H1 (cell line): ENCODE data around the gene ELP4. TPM values are rescaled to one million over a fixed set of nuclear protein-coding genes. Genes with fewer than 3 reads are reported as not detected.

Experiments
- CTCF ChIA-PET: fragments of 300-600 bp; sonication (Branson Sonifier 250); formaldehyde crosslinking; loops from one replicate; lab custom pipeline; 2021; ENCODE audit not compliant: partially characterized antibody; lab: Charles Lee
- POLR2A ChIA-PET: fragments of 300-600 bp; sonication (Branson Sonifier 250); formaldehyde crosslinking; loops from one replicate; lab custom pipeline; 2021; ENCODE audit warnings: inconsistent platforms; ENCODE audit not compliant: partially characterized antibody; lab: Charles Lee
- DNase-seq, 2 experiments: peaks; one replicate each; pipeline versions ENCODE4 v3.0.0 to v3.0.0-alpha.2; 2010 to 2022; ENCODE audit warnings: low spot score in 2 of 2, low read depth in 1 of 2, mixed read lengths in 1 of 2
- FAIRE-seq: peaks from 2 replicates; lab custom pipeline; 2011; peaks lifted over from hg19 to GRCh38; lab: Jason Lieb, UNC
- H2AFZ ChIP-seq: 2 replicates; pipeline ENCODE4 v1.8.1; 2012; ENCODE audit warnings: low read length, inconsistent platforms
- H2AK5ac ChIP-seq: 2 replicates; pipeline ENCODE4 v1.6.1; 2013; ENCODE audit warnings: low read depth, low read length
- H2BK120ac ChIP-seq: replicated peaks from 2 replicates; pipeline ENCODE3; 2013; ENCODE audit warnings: low read depth, low read length, inconsistent platforms
- H2BK12ac ChIP-seq: 2 replicates; pipeline ENCODE4 v1.6.1; 2013; ENCODE audit warnings: low read depth, low read length
- H2BK15ac ChIP-seq: 2 replicates; pipeline ENCODE4 v1.6.1; 2013; ENCODE audit warnings: low read length
- H2BK20ac ChIP-seq: 2 replicates; pipeline ENCODE4 v1.6.1; 2013; ENCODE audit warnings: low read length
- H2BK5ac ChIP-seq: 2 replicates; pipeline ENCODE4 v1.6.1; 2013; ENCODE audit warnings: low read depth, low read length
- H3K14ac ChIP-seq: 2 replicates; pipeline ENCODE4 v1.6.1; 2013; ENCODE audit warnings: inconsistent platforms; ENCODE audit not compliant: insufficient read length
- H3K18ac ChIP-seq: 2 replicates; pipeline ENCODE4 v1.6.1; 2013; ENCODE audit warnings: low read length; ENCODE audit errors: extremely low read depth
- H3K23ac ChIP-seq: 2 replicates; pipeline ENCODE4 v1.6.1; 2013; ENCODE audit warnings: inconsistent platforms; ENCODE audit not compliant: insufficient read length
- H3K23me2 ChIP-seq: 2 replicates; pipeline ENCODE4 v1.6.1; 2013; ENCODE audit warnings: low read depth, low read length
- H3K27ac ChIP-seq: 2 replicates; pipeline ENCODE4 v1.6.1; 2011; ENCODE audit warnings: low read depth, low read length, inconsistent platforms
- H3K27me3 ChIP-seq, 4 experiments: replicated peaks in 1 of 4; 1 replicate in 1 of 4; 2 replicates in 3 of 4; pipeline versions ENCODE4 v1.6.1 to v1.8.1; 2011 to 2013; ENCODE audit warnings: low read length in 3 of 4, mild to moderate bottlenecking in 3 of 4, inconsistent platforms in 2 of 4, mixed read lengths in 2 of 4, moderate library complexity in 1 of 4; ENCODE audit not compliant: control insufficient read depth in 3 of 4, insufficient read depth in 3 of 4; ENCODE audit errors: extremely low read depth in 1 of 4
- H3K36me3 ChIP-seq, 4 experiments: 2 replicates each; pipeline versions ENCODE4 v1.6.1 to v1.8.1; 2011 to 2013; ENCODE audit warnings: mild to moderate bottlenecking in 4 of 4, low read length in 3 of 4, moderate library complexity in 2 of 4, control low read depth in 1 of 4, inconsistent platforms in 1 of 4; ENCODE audit not compliant: insufficient read depth in 4 of 4, control insufficient read depth in 2 of 4
- H3K4ac ChIP-seq: replicated peaks from 2 replicates; pipeline ENCODE3; 2013; ENCODE audit warnings: low read length, low read depth, mixed read lengths, inconsistent platforms; ENCODE audit not compliant: insufficient read length
- H3K4me1 ChIP-seq, 4 experiments: replicated peaks in 1 of 4; 1 replicate in 1 of 4; 2 replicates in 3 of 4; pipeline versions ENCODE4 v1.6.1 to v1.8.1; 2011 to 2013; ENCODE audit warnings: low read length in 3 of 4, inconsistent platforms in 2 of 4, mixed read lengths in 1 of 4; ENCODE audit not compliant: insufficient read depth in 4 of 4, control insufficient read depth in 3 of 4
- H3K4me2 ChIP-seq, 2 experiments: 2 replicates each; pipeline versions ENCODE4 v1.6.1 to v1.8.1; 2011 to 2013; ENCODE audit warnings: low read depth in 2 of 2, low read length in 2 of 2, control low read depth in 1 of 2, inconsistent platforms in 1 of 2, mild to moderate bottlenecking in 1 of 2; ENCODE audit not compliant: insufficient read depth in 1 of 2
- H3K4me3 ChIP-seq, 4 experiments: fragments of 200-600, 300-600 bp in 1 of 4; sonication (generic), shearing (Covaris generic), sonication (Bioruptor Twin) in 1 of 4; 2 replicates each; pipeline versions ENCODE4 v1.5.1 to v1.8.1; 2011 to 2016; ENCODE audit warnings: low read length in 4 of 4, low read depth in 3 of 4, control low read depth in 2 of 4, inconsistent platforms in 2 of 4, mild to moderate bottlenecking in 2 of 4, mixed read lengths in 1 of 4, moderate library complexity in 1 of 4; ENCODE audit not compliant: insufficient read depth in 2 of 4; ENCODE audit errors: extremely low read depth in 1 of 4
- H3K56ac ChIP-seq: replicated peaks from 2 replicates; pipeline ENCODE3; 2013; ENCODE audit warnings: low read depth, mild to moderate bottlenecking, mixed read lengths, low read length, inconsistent platforms; ENCODE audit not compliant: insufficient read length
- H3K79me1 ChIP-seq: 2 replicates; pipeline ENCODE4 v1.6.1; 2013; ENCODE audit warnings: low read depth, low read length, control low read depth
- H3K79me2 ChIP-seq, 2 experiments: 2 replicates each; pipeline versions ENCODE4 v1.6.1 to v1.8.1; 2012 to 2013; ENCODE audit warnings: low read length in 2 of 2, mild to moderate bottlenecking in 2 of 2, inconsistent platforms in 1 of 2; ENCODE audit not compliant: insufficient read depth in 2 of 2, control insufficient read depth in 1 of 2
- H3K9ac ChIP-seq, 4 experiments: replicated peaks in 1 of 4; 1 replicate in 1 of 4; 2 replicates in 3 of 4; pipeline versions ENCODE4 v1.6.1 to v1.8.1; 2011 to 2013; ENCODE audit warnings: low read depth in 3 of 4, low read length in 3 of 4, control low read depth in 2 of 4, mild to moderate bottlenecking in 2 of 4, moderate library complexity in 2 of 4, inconsistent platforms in 1 of 4; ENCODE audit errors: extremely low read depth in 1 of 4
- H3K9me3 ChIP-seq, 2 experiments: 2 replicates each; pipeline versions ENCODE4 v1.6.1 to v1.8.1; 2012 to 2013; ENCODE audit warnings: mild to moderate bottlenecking in 2 of 2, moderate library complexity in 2 of 2, control low read depth in 1 of 2, inconsistent platforms in 1 of 2, low read depth in 1 of 2, low read length in 1 of 2, mixed read lengths in 1 of 2; ENCODE audit not compliant: insufficient read depth in 2 of 2
- H4K20me1 ChIP-seq, 2 experiments: replicated peaks in 1 of 2; 2 replicates each; pipeline versions ENCODE3 to v1.8.1; 2011 to 2013; ENCODE audit warnings: inconsistent platforms in 2 of 2, low read length in 2 of 2, mild to moderate bottlenecking in 1 of 2; ENCODE audit not compliant: insufficient read depth in 2 of 2, control insufficient read depth in 1 of 2
- H4K5ac ChIP-seq: 2 replicates; pipeline ENCODE4 v1.6.1; 2013; ENCODE audit warnings: low read length, low read depth, mixed read lengths, inconsistent platforms; ENCODE audit not compliant: insufficient read length
- H4K8ac ChIP-seq: 2 replicates; pipeline ENCODE4 v1.8.0; 2013; ENCODE audit warnings: mild to moderate bottlenecking, moderate library complexity, low read length, inconsistent platforms; ENCODE audit not compliant: insufficient read depth; ENCODE audit errors: extremely low read depth
- H4K91ac ChIP-seq: replicated peaks from 2 replicates; pipeline ENCODE3; 2013; ENCODE audit warnings: low read length, mixed read lengths, inconsistent platforms; ENCODE audit not compliant: insufficient read length
- FOSL1 ChIP-seq: IDR thresholded peaks from 2 replicates; pipeline ENCODE4 v1.6.1; 2011; ENCODE audit warnings: mild to moderate bottlenecking, low read depth, low read length, moderate library complexity; ENCODE audit not compliant: insufficient read depth
- SP1 ChIP-seq: IDR thresholded peaks from 2 replicates; pipeline ENCODE4 v1.6.1; 2011; ENCODE audit warnings: low read depth, low read length
- TAF1 ChIP-seq: IDR thresholded peaks from 2 replicates; pipeline ENCODE4 v1.6.1; 2011; ENCODE audit warnings: mild to moderate bottlenecking, low read depth, low read length
- TBP ChIP-seq: IDR thresholded peaks from 2 replicates; pipeline ENCODE4 v1.6.1; 2011; ENCODE audit warnings: low read depth, low read length, improper control_type of control experiment
- TCF12 ChIP-seq: IDR thresholded peaks from 2 replicates; pipeline ENCODE4 v1.6.1; 2011; ENCODE audit warnings: low read depth, mild to moderate bottlenecking, low read length
- USF2 ChIP-seq: IDR thresholded peaks from 2 replicates; pipeline ENCODE4 v1.6.1; 2011; ENCODE audit warnings: low read length, improper control_type of control experiment
- WGBS, 2 experiments: shearing (Covaris generic) in 1 of 2; methylation state at CpG; one replicate each; pipeline versions ENCODE4 v1.1.6 to v1.1.7; 2013 to 2015; ENCODE audit warnings: low lambda C conversion rate in 2 of 2, mixed read lengths in 2 of 2, inconsistent platforms in 1 of 2, low coverage in 1 of 2, missing lambda C conversion rate in 1 of 2; ENCODE audit not compliant: insufficient replicate concordance in 2 of 2, insufficient coverage in 1 of 2, insufficient read length in 1 of 2; ENCODE audit errors: extremely low coverage in 1 of 2, missing lambda C conversion rate in 1 of 2; 5-methylcytosine and 5-hydroxymethylcytosine counted together
- polyA plus RNA-seq, 7 experiments: library from polyadenylated mRNA; depleted of rRNA in 3 of 7; stranded (reverse) in 5 of 7; unstranded in 2 of 7; fragments of >200 nt in 5 of 7; fragments of 200-250 nt in 2 of 7; gene quantifications; 1 replicate in 5 of 7; 2 replicates in 1 of 7; 4 replicates in 1 of 7; pipeline versions ENCODE4 v1.2.1 to v1.2.3, GENCODE V29; 2011 to 2013; ENCODE audit warnings: missing spikeins in 2 of 7, mixed read lengths in 2 of 7
- total RNA-seq: library from RNA; stranded (reverse); fragmentation: NEBNext Ultra II Directional; extraction: Animal tissue kit (Norgen Biotek cat#: 25700); gene quantifications from 2 replicates; pipeline ENCODE4 v1.2.1, GENCODE V29; 2021

Gene ELP4
- total and polyA plus RNA-seq, 2 of the 8 experiments (the other 6 are each of a cell fraction or from before 2014, with no cell fraction given) = 14.0 to 18.6 TPM

- CTCF ChIA-PET = interaction anchor here (0.6 kb wide), 1 partner anchor 346 kb away, joined by 3 read pairs; no protein-coding TSS in a partner anchor
- Histone ChIP-seq H3K14ac (no peak overlapping the region), H3K23me2 (no peaks in the 10 kb centered on the region; the same call in 1 of the 2 replicates), H3K4me2 (no peak overlapping the region), H2BK15ac (no peak overlapping the region), H4K20me1 (no peaks in the 10 kb centered on the region), H2BK5ac (no peak overlapping the region), H3K9ac (no peak overlapping the region), H3K9me3 (no peaks in the 10 kb centered on the region), H3K4me3 (no peak overlapping the region), H3K23ac (no peak overlapping the region), H3K4me1 (no peaks in the 10 kb centered on the region), H2BK120ac (no peak overlapping the region), H3K18ac (no peak overlapping the region), H3K27ac (no peak overlapping the region), H3K56ac (no peak overlapping the region), H3K4ac (no peak overlapping the region), H2AFZ (no peak overlapping the region), H4K5ac (no peak overlapping the region), H2BK12ac (no peak overlapping the region), H2AK5ac (no peak overlapping the region), H3K36me3 (peaks cover 0 to 3% (median 0%) of the 10 kb centered on the region in 4 experiments; a peak in 1 of 8 replicates), H3K27me3 (no peaks in the 10 kb centered on the region), H3K79me1 (no peaks in the 10 kb centered on the region), H4K91ac (no peak overlapping the region), H4K8ac (no peak overlapping the region), H3K79me2 (no peaks in the 10 kb centered on the region), H2BK20ac (no peak overlapping the region)
- POLR2A ChIA-PET = no interaction called here
- no peak for FAIRE-seq
- 85% methylated on average over 2 of the region's 2 CpGs; no CpG with 5 or more reads in 1 of the 2 experiments for WGBS, 2 experiments
- DNase-seq = no peak
- no peak for TF ChIP-seq FOSL1
- TF ChIP-seq TBP = no peak
- no peak for TF ChIP-seq TCF12
- TF ChIP-seq USF2 = no peak
- no peak for TF ChIP-seq SP1
- TF ChIP-seq TAF1 = no peak
Observed at GRCh38 chr11:31529189-31529588, 19.6 kb downstream of the ELP4 start.
